Osteocyte (in vitro differentiated cells): ENCODE results near the gene SYNE4. TPM values are rescaled to one million over a fixed set of nuclear protein-coding genes. Genes with fewer than 3 reads are reported as not detected.

Experiments
- DNase-seq: peaks from one replicate; pipeline ENCODE4 v3.0.0; 2021; ENCODE audit warnings: mixed read lengths; ENCODE audit not compliant: unreplicated experiment; ENCODE audit errors: extremely low spot score
- H3K27ac Mint-ChIP-seq: one replicate; pipeline ENCODE4 v1.8.0; 2021; ENCODE audit warnings: mild to moderate bottlenecking, mixed read lengths; ENCODE audit not compliant: unreplicated experiment
- H3K27me3 Mint-ChIP-seq: one replicate; pipeline ENCODE4 v1.8.0; 2021; ENCODE audit warnings: mixed read lengths; ENCODE audit not compliant: unreplicated experiment
- H3K36me3 Mint-ChIP-seq: one replicate; pipeline ENCODE4 v1.8.0; 2021; ENCODE audit warnings: mixed read lengths; ENCODE audit not compliant: unreplicated experiment
- H3K4me1 Mint-ChIP-seq: one replicate; pipeline ENCODE4 v1.8.0; 2021; ENCODE audit warnings: mixed read lengths; ENCODE audit not compliant: unreplicated experiment
- H3K4me3 Mint-ChIP-seq: one replicate; pipeline ENCODE4 v1.8.0; 2021; ENCODE audit warnings: mild to moderate bottlenecking, moderate library complexity, mixed read lengths; ENCODE audit not compliant: unreplicated experiment
- H3K9me3 Mint-ChIP-seq: one replicate; pipeline ENCODE4 v1.8.0; 2021; ENCODE audit warnings: mixed read lengths; ENCODE audit not compliant: unreplicated experiment
- CTCF ChIP-seq: fragments of 200-600 bp; sonication (generic); IDR thresholded peaks from 2 replicates; pipeline ENCODE4 v1.5.0; 2021; ENCODE audit warnings: antibody characterized with exemption, mild to moderate bottlenecking, moderate library complexity
- total RNA-seq: library from RNA; stranded (reverse); gene quantifications from 2 replicates; pipeline ENCODE4 v1.2.1, GENCODE V29; 2021

SYNE4 gene
- total RNA-seq, 1 donor from 2014 or later = not detected

GRCh38 chr19:35988824-35989223 lies 19.8 kb downstream of the SYNE4 start:
- Mint-ChIP-seq H3K27me3 (peaks cover 26% of the 10 kb centered on the region), H3K4me3 (no peak overlapping the region)

GRCh38 chr19:35987571-35987896 lies 21.1 kb downstream of the SYNE4 start:
- no peaks in the 10 kb centered on the region for H3K9me3 Mint-ChIP-seq
- peaks cover 26% of the 10 kb centered on the region for H3K27me3 Mint-ChIP-seq
- peaks cover 5% of the 10 kb centered on the region for H3K4me1 Mint-ChIP-seq
- no peaks in the 10 kb centered on the region for H3K36me3 Mint-ChIP-seq
- no peak overlapping the region for H3K27ac Mint-ChIP-seq
- peak overlapping the region; percentile 60 for H3K4me3 Mint-ChIP-seq
- no peak for DNase-seq
- TF ChIP-seq CTCF = no peak

More at GRCh38 chr19:35988824-35989223, 19.8 kb downstream of the SYNE4 start:
- H3K4me1 Mint-ChIP-seq = peaks cover 5% of the 10 kb centered on the region
- no peaks in the 10 kb centered on the region for H3K36me3 Mint-ChIP-seq
- H3K27ac Mint-ChIP-seq = no peak overlapping the region
- H3K9me3 Mint-ChIP-seq = no peaks in the 10 kb centered on the region
- no peak for DNase-seq
- TF ChIP-seq CTCF = no peak

GRCh38 chr19:35986664-35987570 lies 21.7 kb downstream of the SYNE4 start:
- peak overlapping the region; percentile 79 for H3K4me3 Mint-ChIP-seq
- H3K36me3 Mint-ChIP-seq = no peaks in the 10 kb centered on the region
- TF ChIP-seq CTCF = no peak
- peaks cover 5% of the 10 kb centered on the region for H3K4me1 Mint-ChIP-seq
- H3K27me3 Mint-ChIP-seq = peaks cover 26% of the 10 kb centered on the region
- H3K27ac Mint-ChIP-seq = no peak overlapping the region
- DNase-seq = no peak
- no peaks in the 10 kb centered on the region for H3K9me3 Mint-ChIP-seq

- H3K4me3 Mint-ChIP-seq = peak overlapping the region; percentile 42
- no peaks in the 10 kb centered on the region for H3K9me3 Mint-ChIP-seq
Measured at GRCh38 chr19:35986111-35986510, 22.5 kb downstream of the SYNE4 start.

More at GRCh38 chr19:35986111-35986510, 22.5 kb downstream of the SYNE4 start:
- no peaks in the 10 kb centered on the region for H3K36me3 Mint-ChIP-seq
- no peak for TF ChIP-seq CTCF
- H3K27me3 Mint-ChIP-seq = peaks cover 26% of the 10 kb centered on the region
- H3K27ac Mint-ChIP-seq = no peak overlapping the region
- peaks cover 5% of the 10 kb centered on the region for H3K4me1 Mint-ChIP-seq
- DNase-seq = no peak
